OCI-LY1 (cell line): ENCODE results near the gene ACRBP.
A peak's percentile ranks its signal among the peaks of the same experiment; 100 is the strongest.

Experiments
- H2AFZ ChIP-seq: fragments of 200-600 bp; sonication (generic), shearing (Covaris generic); 2 replicates; pipeline ENCODE4 v1.6.0; 2014; ENCODE audit warnings: antibody characterized with exemption, mild to moderate bottlenecking, low read length
- H3F3A ChIP-seq: fragments of 200-600 bp; sonication (generic), shearing (Covaris generic); 2 replicates; pipeline ENCODE4 v1.6.0; 2014; ENCODE audit warnings: mild to moderate bottlenecking, antibody characterized with exemption, low read length, moderate library complexity; ENCODE audit not compliant: insufficient read depth
- H3K27ac ChIP-seq: fragments of 200-600 bp; sonication (generic); 2 replicates; pipeline ENCODE4 v1.5.1; 2014; ENCODE audit warnings: low read length, mixed run types, mild to moderate bottlenecking, low read depth; ENCODE audit not compliant: poor library complexity, severe bottlenecking
- H3K27me3 ChIP-seq: fragments of 200-600 bp; sonication (generic); 2 replicates; pipeline ENCODE4 v1.6.0; 2014; ENCODE audit warnings: antibody characterized with exemption, mild to moderate bottlenecking, low read length, moderate library complexity; ENCODE audit not compliant: insufficient read depth
- H3K36me3 ChIP-seq: fragments of 200-600 bp; sonication (generic); 2 replicates; pipeline ENCODE4 v1.6.1; 2014; ENCODE audit warnings: mild to moderate bottlenecking, antibody characterized with exemption, low read length, moderate library complexity, mixed read lengths; ENCODE audit not compliant: insufficient read depth
- H3K4me1 ChIP-seq: fragments of 200-600 bp; sonication (generic); 2 replicates; pipeline ENCODE4 v1.5.1; 2014; ENCODE audit warnings: mild to moderate bottlenecking, low read length, moderate library complexity; ENCODE audit not compliant: insufficient read depth, severe bottlenecking
- H3K4me2 ChIP-seq: fragments of 200-600 bp; sonication (generic), shearing (Covaris generic); 2 replicates; pipeline ENCODE4 v1.6.1; 2014; ENCODE audit warnings: low read length
- H3K4me3 ChIP-seq: fragments of 200-600 bp; sonication (generic); 2 replicates; pipeline ENCODE4 v1.5.1; 2014; ENCODE audit warnings: low read length, low read depth, mild to moderate bottlenecking, mixed read lengths; ENCODE audit not compliant: poor library complexity, severe bottlenecking
- H3K79me2 ChIP-seq: fragments of 200-600 bp; shearing (Covaris generic); 2 replicates; pipeline ENCODE4 v1.6.1; 2016; ENCODE audit warnings: mixed run types, low read length, mixed read lengths; ENCODE audit not compliant: insufficient read depth
- H3K9ac ChIP-seq: fragments of 200-600 bp; sonication (generic), shearing (Covaris generic); 2 replicates; pipeline ENCODE4 v1.6.1; 2014; ENCODE audit warnings: mild to moderate bottlenecking, low read length, mixed read lengths
- H3K9me2 ChIP-seq: fragments of 200-600 bp; sonication (generic), shearing (Covaris generic); 2 replicates; pipeline ENCODE4 v1.6.1; 2014; ENCODE audit warnings: low read depth, mild to moderate bottlenecking, low read length, mixed read lengths
- H3K9me3 ChIP-seq: fragments of 200-600 bp; shearing (Covaris generic); 2 replicates; pipeline ENCODE4 v1.6.1; 2014; ENCODE audit warnings: low read length, mixed read lengths
- H4K20me1 ChIP-seq: fragments of 200-600 bp; sonication (generic), shearing (Covaris generic); 2 replicates; pipeline ENCODE4 v1.6.0; 2016; ENCODE audit warnings: mild to moderate bottlenecking, low read length; ENCODE audit not compliant: insufficient read depth
- CTCF ChIP-seq: fragments of 200-600 bp; sonication (generic), shearing (Covaris generic); IDR thresholded peaks from 2 replicates; pipeline ENCODE4 v1.5.1; 2017; ENCODE audit warnings: mild to moderate bottlenecking, antibody characterized with exemption, low read length, moderate library complexity, mixed read lengths
- EZH2 ChIP-seq: fragments of 200-600 bp; sonication (generic), shearing (Covaris generic); IDR thresholded peaks from 2 replicates; pipeline ENCODE4 v1.8.0; 2017; ENCODE audit warnings: borderline replicate concordance, mixed run types, mild to moderate bottlenecking, antibody characterized with exemption, low read length, moderate library complexity, mixed read lengths

ACRBP gene

GRCh38 chr12:6662906-6663742, 15.9 kb upstream of the ACRBP start, which contains the start of gene ING4:
Gene ING4, minus strand, starts transcription at chr12:6663119. Its CDS starts 18 bp downstream, at chr12:6663101.
- no peaks in the 10 kb centered on the region for H3F3A ChIP-seq
- H4K20me1 ChIP-seq: no peaks in the 10 kb centered on the region
- no peaks in the 10 kb centered on the region for H3K27me3 ChIP-seq
- peaks cover 22% of the 10 kb centered on the region for H3K36me3 ChIP-seq
- peak within 1 kb of the TSS; percentile 94 for H3K4me2 ChIP-seq
- peak within 1 kb of the TSS; percentile 76 for H3K4me3 ChIP-seq
- H3K9me3 ChIP-seq: no peaks in the 10 kb centered on the region
- peaks cover 19% of the 10 kb centered on the region for H3K4me1 ChIP-seq
- H3K9me2 ChIP-seq: no peaks in the 10 kb centered on the region
- H2AFZ ChIP-seq: peak within 1 kb of the TSS; percentile 42; the same call in 1 of the 2 replicates
- peaks cover 9% of the 10 kb centered on the region for H3K79me2 ChIP-seq
- no peak for TF ChIP-seq CTCF
- no peak for TF ChIP-seq EZH2
- H3K27ac ChIP-seq: peak within 1 kb of the TSS; percentile 28
- H3K9ac ChIP-seq: peak within 1 kb of the TSS; percentile 65

GRCh38 chr12:6662602-6662905, 15.3 kb upstream of the ACRBP start:
- no peaks in the 10 kb centered on the region for H3K9me2 ChIP-seq
- H3K36me3 ChIP-seq: peaks cover 16% of the 10 kb centered on the region
- H4K20me1 ChIP-seq: no peaks in the 10 kb centered on the region
- H3K27me3 ChIP-seq: no peaks in the 10 kb centered on the region
- TF ChIP-seq EZH2 (no peak), CTCF (no peak)
- peaks cover 9% of the 10 kb centered on the region for H3K79me2 ChIP-seq
- no peaks in the 10 kb centered on the region for H3F3A ChIP-seq
- no peaks in the 10 kb centered on the region for H3K9me3 ChIP-seq
- H3K4me3 ChIP-seq: peak overlapping the region; percentile 76
- H3K4me1 ChIP-seq: peaks cover 19% of the 10 kb centered on the region
- H3K27ac ChIP-seq: no peak overlapping the region
- H3K9ac ChIP-seq: peak overlapping the region; percentile 65
- peak overlapping the region; percentile 94 for H3K4me2 ChIP-seq
- H2AFZ ChIP-seq: no peak overlapping the region

GRCh38 chr12:6653987-6654386, 6.8 kb upstream of the ACRBP start:
- Histone ChIP-seq H3K4me2 (no peak overlapping the region), H3F3A (no peaks in the 10 kb centered on the region), H3K9me3 (no peaks in the 10 kb centered on the region), H2AFZ (no peak overlapping the region), H4K20me1 (no peaks in the 10 kb centered on the region), H3K36me3 (peaks cover 48% of the 10 kb centered on the region), H3K27me3 (no peaks in the 10 kb centered on the region), H3K9me2 (no peaks in the 10 kb centered on the region), H3K27ac (no peak overlapping the region), H3K79me2 (no peaks in the 10 kb centered on the region), H3K9ac (no peak overlapping the region), H3K4me3 (no peak overlapping the region), H3K4me1 (no peaks in the 10 kb centered on the region)
- TF ChIP-seq EZH2: no peak
- no peak for TF ChIP-seq CTCF
